H1 (cell line): ENCODE results near the gene TRIM32. TPM values are rescaled to one million over a fixed set of nuclear protein-coding genes. Genes with fewer than 3 reads are reported as not detected.

Experiments used
- CTCF ChIA-PET: fragments of 300-600 bp; sonication (Branson Sonifier 250); formaldehyde crosslinking; loops from one replicate; lab custom pipeline; 2021; ENCODE audit not compliant: partially characterized antibody; lab: Charles Lee
- POLR2A ChIA-PET: fragments of 300-600 bp; sonication (Branson Sonifier 250); formaldehyde crosslinking; loops from one replicate; lab custom pipeline; 2021; ENCODE audit warnings: inconsistent platforms; ENCODE audit not compliant: partially characterized antibody; lab: Charles Lee
- DNase-seq, 2 experiments: peaks; one replicate each; pipeline versions ENCODE4 v3.0.0 to v3.0.0-alpha.2; 2010 to 2022; ENCODE audit warnings: low spot score in 2 of 2, low read depth in 1 of 2, mixed read lengths in 1 of 2
- FAIRE-seq: peaks from 2 replicates; lab custom pipeline; 2011; peaks lifted over from hg19 to GRCh38; lab: Jason Lieb, UNC
- H2AFZ ChIP-seq: 2 replicates; pipeline ENCODE4 v1.8.1; 2012; ENCODE audit warnings: low read length, inconsistent platforms
- H2AK5ac ChIP-seq: 2 replicates; pipeline ENCODE4 v1.6.1; 2013; ENCODE audit warnings: low read depth, low read length
- H2BK120ac ChIP-seq: replicated peaks from 2 replicates; pipeline ENCODE3; 2013; ENCODE audit warnings: low read depth, low read length, inconsistent platforms
- H2BK12ac ChIP-seq: 2 replicates; pipeline ENCODE4 v1.6.1; 2013; ENCODE audit warnings: low read depth, low read length
- H2BK15ac ChIP-seq: 2 replicates; pipeline ENCODE4 v1.6.1; 2013; ENCODE audit warnings: low read length
- H2BK20ac ChIP-seq: 2 replicates; pipeline ENCODE4 v1.6.1; 2013; ENCODE audit warnings: low read length
- H2BK5ac ChIP-seq: 2 replicates; pipeline ENCODE4 v1.6.1; 2013; ENCODE audit warnings: low read depth, low read length
- H3K14ac ChIP-seq: 2 replicates; pipeline ENCODE4 v1.6.1; 2013; ENCODE audit warnings: inconsistent platforms; ENCODE audit not compliant: insufficient read length
- H3K18ac ChIP-seq: 2 replicates; pipeline ENCODE4 v1.6.1; 2013; ENCODE audit warnings: low read length; ENCODE audit errors: extremely low read depth
- H3K23ac ChIP-seq: 2 replicates; pipeline ENCODE4 v1.6.1; 2013; ENCODE audit warnings: inconsistent platforms; ENCODE audit not compliant: insufficient read length
- H3K23me2 ChIP-seq: 2 replicates; pipeline ENCODE4 v1.6.1; 2013; ENCODE audit warnings: low read depth, low read length
- H3K27ac ChIP-seq: 2 replicates; pipeline ENCODE4 v1.6.1; 2011; ENCODE audit warnings: low read depth, low read length, inconsistent platforms
- H3K27me3 ChIP-seq, 4 experiments: replicated peaks in 1 of 4; 1 replicate in 1 of 4; 2 replicates in 3 of 4; pipeline versions ENCODE4 v1.6.1 to v1.8.1; 2011 to 2013; ENCODE audit warnings: low read length in 3 of 4, mild to moderate bottlenecking in 3 of 4, inconsistent platforms in 2 of 4, mixed read lengths in 2 of 4, moderate library complexity in 1 of 4; ENCODE audit not compliant: control insufficient read depth in 3 of 4, insufficient read depth in 3 of 4; ENCODE audit errors: extremely low read depth in 1 of 4
- H3K36me3 ChIP-seq, 4 experiments: 2 replicates each; pipeline versions ENCODE4 v1.6.1 to v1.8.1; 2011 to 2013; ENCODE audit warnings: mild to moderate bottlenecking in 4 of 4, low read length in 3 of 4, moderate library complexity in 2 of 4, control low read depth in 1 of 4, inconsistent platforms in 1 of 4; ENCODE audit not compliant: insufficient read depth in 4 of 4, control insufficient read depth in 2 of 4
- H3K4ac ChIP-seq: replicated peaks from 2 replicates; pipeline ENCODE3; 2013; ENCODE audit warnings: low read length, low read depth, mixed read lengths, inconsistent platforms; ENCODE audit not compliant: insufficient read length
- H3K4me1 ChIP-seq, 4 experiments: replicated peaks in 1 of 4; 1 replicate in 1 of 4; 2 replicates in 3 of 4; pipeline versions ENCODE4 v1.6.1 to v1.8.1; 2011 to 2013; ENCODE audit warnings: low read length in 3 of 4, inconsistent platforms in 2 of 4, mixed read lengths in 1 of 4; ENCODE audit not compliant: insufficient read depth in 4 of 4, control insufficient read depth in 3 of 4
- H3K4me2 ChIP-seq, 2 experiments: 2 replicates each; pipeline versions ENCODE4 v1.6.1 to v1.8.1; 2011 to 2013; ENCODE audit warnings: low read depth in 2 of 2, low read length in 2 of 2, control low read depth in 1 of 2, inconsistent platforms in 1 of 2, mild to moderate bottlenecking in 1 of 2; ENCODE audit not compliant: insufficient read depth in 1 of 2
- H3K4me3 ChIP-seq, 4 experiments: fragments of 200-600, 300-600 bp in 1 of 4; sonication (generic), shearing (Covaris generic), sonication (Bioruptor Twin) in 1 of 4; 2 replicates each; pipeline versions ENCODE4 v1.5.1 to v1.8.1; 2011 to 2016; ENCODE audit warnings: low read length in 4 of 4, low read depth in 3 of 4, control low read depth in 2 of 4, inconsistent platforms in 2 of 4, mild to moderate bottlenecking in 2 of 4, mixed read lengths in 1 of 4, moderate library complexity in 1 of 4; ENCODE audit not compliant: insufficient read depth in 2 of 4; ENCODE audit errors: extremely low read depth in 1 of 4
- H3K56ac ChIP-seq: replicated peaks from 2 replicates; pipeline ENCODE3; 2013; ENCODE audit warnings: low read depth, mild to moderate bottlenecking, mixed read lengths, low read length, inconsistent platforms; ENCODE audit not compliant: insufficient read length
- H3K79me1 ChIP-seq: 2 replicates; pipeline ENCODE4 v1.6.1; 2013; ENCODE audit warnings: low read depth, low read length, control low read depth
- H3K79me2 ChIP-seq, 2 experiments: 2 replicates each; pipeline versions ENCODE4 v1.6.1 to v1.8.1; 2012 to 2013; ENCODE audit warnings: low read length in 2 of 2, mild to moderate bottlenecking in 2 of 2, inconsistent platforms in 1 of 2; ENCODE audit not compliant: insufficient read depth in 2 of 2, control insufficient read depth in 1 of 2
- H3K9ac ChIP-seq, 4 experiments: replicated peaks in 1 of 4; 1 replicate in 1 of 4; 2 replicates in 3 of 4; pipeline versions ENCODE4 v1.6.1 to v1.8.1; 2011 to 2013; ENCODE audit warnings: low read depth in 3 of 4, low read length in 3 of 4, control low read depth in 2 of 4, mild to moderate bottlenecking in 2 of 4, moderate library complexity in 2 of 4, inconsistent platforms in 1 of 4; ENCODE audit errors: extremely low read depth in 1 of 4
- H3K9me3 ChIP-seq, 2 experiments: 2 replicates each; pipeline versions ENCODE4 v1.6.1 to v1.8.1; 2012 to 2013; ENCODE audit warnings: mild to moderate bottlenecking in 2 of 2, moderate library complexity in 2 of 2, control low read depth in 1 of 2, inconsistent platforms in 1 of 2, low read depth in 1 of 2, low read length in 1 of 2, mixed read lengths in 1 of 2; ENCODE audit not compliant: insufficient read depth in 2 of 2
- H4K20me1 ChIP-seq, 2 experiments: replicated peaks in 1 of 2; 2 replicates each; pipeline versions ENCODE3 to v1.8.1; 2011 to 2013; ENCODE audit warnings: inconsistent platforms in 2 of 2, low read length in 2 of 2, mild to moderate bottlenecking in 1 of 2; ENCODE audit not compliant: insufficient read depth in 2 of 2, control insufficient read depth in 1 of 2
- H4K5ac ChIP-seq: 2 replicates; pipeline ENCODE4 v1.6.1; 2013; ENCODE audit warnings: low read length, low read depth, mixed read lengths, inconsistent platforms; ENCODE audit not compliant: insufficient read length
- H4K8ac ChIP-seq: 2 replicates; pipeline ENCODE4 v1.8.0; 2013; ENCODE audit warnings: mild to moderate bottlenecking, moderate library complexity, low read length, inconsistent platforms; ENCODE audit not compliant: insufficient read depth; ENCODE audit errors: extremely low read depth
- H4K91ac ChIP-seq: replicated peaks from 2 replicates; pipeline ENCODE3; 2013; ENCODE audit warnings: low read length, mixed read lengths, inconsistent platforms; ENCODE audit not compliant: insufficient read length
- EZH2 ChIP-seq: fragments of 200-600 bp; sonication (generic); IDR thresholded peaks from 2 replicates; pipeline ENCODE4 v1.7.1; 2012; ENCODE audit warnings: low read depth, mild to moderate bottlenecking, moderate library complexity, low read length, inconsistent platforms; ENCODE audit not compliant: severe bottlenecking
- KDM5A ChIP-seq: fragments of 200-600 bp; IDR thresholded peaks from 2 replicates; pipeline ENCODE4 v1.7.1; 2012; ENCODE audit warnings: mild to moderate bottlenecking, low read length, inconsistent platforms, mixed read lengths
- PHF8 ChIP-seq: fragments of 200-600 bp; sonication (generic); conservative IDR thresholded peaks from 2 replicates; pipeline ENCODE4 v1.7.1; 2012; ENCODE audit warnings: low read depth, mild to moderate bottlenecking, inconsistent platforms, low read length, moderate library complexity
- WGBS, 2 experiments: shearing (Covaris generic) in 1 of 2; methylation state at CpG; one replicate each; pipeline versions ENCODE4 v1.1.6 to v1.1.7; 2013 to 2015; ENCODE audit warnings: low lambda C conversion rate in 2 of 2, mixed read lengths in 2 of 2, inconsistent platforms in 1 of 2, low coverage in 1 of 2, missing lambda C conversion rate in 1 of 2; ENCODE audit not compliant: insufficient replicate concordance in 2 of 2, insufficient coverage in 1 of 2, insufficient read length in 1 of 2; ENCODE audit errors: extremely low coverage in 1 of 2, missing lambda C conversion rate in 1 of 2; 5-methylcytosine and 5-hydroxymethylcytosine counted together
- polyA plus RNA-seq, 7 experiments: library from polyadenylated mRNA; depleted of rRNA in 3 of 7; stranded (reverse) in 5 of 7; unstranded in 2 of 7; fragments of >200 nt in 5 of 7; fragments of 200-250 nt in 2 of 7; gene quantifications; 1 replicate in 5 of 7; 2 replicates in 1 of 7; 4 replicates in 1 of 7; pipeline versions ENCODE4 v1.2.1 to v1.2.3, GENCODE V29; 2011 to 2013; ENCODE audit warnings: missing spikeins in 2 of 7, mixed read lengths in 2 of 7
- total RNA-seq: library from RNA; stranded (reverse); fragmentation: NEBNext Ultra II Directional; extraction: Animal tissue kit (Norgen Biotek cat#: 25700); gene quantifications from 2 replicates; pipeline ENCODE4 v1.2.1, GENCODE V29; 2021
- TF ChIP-seq, protein P1 (sequence below): IDR thresholded peaks from 2 replicates; pipeline ENCODE4 v1.6.1; 2011; ENCODE audit warnings: low read length, improper control_type of control experiment

TRIM32 gene
- total and polyA plus RNA-seq, 2 of the 8 experiments (the other 6 are each of a cell fraction or from before 2014, with no cell fraction given), result 10.5 to 17.3 TPM

DNA sequence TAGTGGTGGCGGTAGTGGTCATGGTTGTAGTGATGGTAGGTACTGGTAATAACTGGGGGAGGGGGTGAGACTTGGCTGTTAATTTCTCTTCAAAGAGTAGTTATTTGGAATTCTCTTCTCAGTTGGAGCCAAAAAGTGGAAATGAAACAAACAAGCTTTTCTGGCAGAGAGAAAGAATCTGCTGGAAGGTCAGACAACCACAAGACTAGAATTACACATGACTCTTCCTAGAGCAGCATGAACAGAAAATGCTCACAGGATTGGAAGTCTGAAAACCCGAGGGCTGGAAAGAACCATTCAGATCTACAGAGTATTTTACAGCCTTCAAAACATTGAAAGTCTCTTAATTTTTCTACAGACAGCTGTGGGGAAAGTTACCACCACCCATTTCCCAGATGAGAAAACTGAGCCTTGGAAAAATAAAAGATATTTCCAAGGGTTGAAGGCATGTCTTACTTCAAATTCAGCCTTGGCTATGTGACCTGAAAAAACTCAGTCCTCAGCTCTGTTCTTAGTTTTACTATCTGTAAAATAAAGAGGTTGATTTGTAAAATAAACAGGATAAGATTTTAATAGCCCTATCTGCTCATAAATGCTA lies 42.9 kb upstream of the TRIM32 start:
- ChIA-PET POLR2A (no interaction called here), CTCF (interaction anchor here (1.4 to 3.3 kb wide), 4 partner anchors 10 to 54 kb away, joined by 3 to 30 read pairs (median 5); no protein-coding TSS in a partner anchor)
- Histone ChIP-seq H3K23ac (no peak overlapping the region), H3K79me1 (no peaks in the 10 kb centered on the region), H2BK20ac (no peak overlapping the region), H4K91ac (no peak overlapping the region), H3K4me3 (no peak overlapping the region), H2BK5ac (no peak overlapping the region), H3K4me1 (no peaks in the 10 kb centered on the region), H4K5ac (no peak overlapping the region), H3K18ac (no peak overlapping the region), H4K20me1 (no peaks in the 10 kb centered on the region), H3K27me3 (no peaks in the 10 kb centered on the region), H3K27ac (no peak overlapping the region), H2BK12ac (no peak overlapping the region), H3K36me3 (no peaks in the 10 kb centered on the region), H3K9ac (no peak overlapping the region), H2BK15ac (no peak overlapping the region), H3K4me2 (no peak overlapping the region), H2AK5ac (no peak overlapping the region), H3K14ac (no peak overlapping the region), H3K23me2 (no peaks in the 10 kb centered on the region), H2AFZ (no peak overlapping the region), H4K8ac (no peak overlapping the region), H3K9me3 (no peaks in the 10 kb centered on the region), H2BK120ac (no peak overlapping the region), H3K4ac (no peak overlapping the region), H3K56ac (no peak overlapping the region), H3K79me2 (no peaks in the 10 kb centered on the region)
- DNase-seq (no peak), FAIRE-seq (no peak)
- 97% methylated on average over 2 of the region's 2 CpGs; no CpG with 5 or more reads in 1 of the 2 experiments for WGBS, 2 experiments
- no peak for TF ChIP-seq KDM5A
- TF ChIP-seq EZH2, result no peak
- TF ChIP-seq, protein P1, sequence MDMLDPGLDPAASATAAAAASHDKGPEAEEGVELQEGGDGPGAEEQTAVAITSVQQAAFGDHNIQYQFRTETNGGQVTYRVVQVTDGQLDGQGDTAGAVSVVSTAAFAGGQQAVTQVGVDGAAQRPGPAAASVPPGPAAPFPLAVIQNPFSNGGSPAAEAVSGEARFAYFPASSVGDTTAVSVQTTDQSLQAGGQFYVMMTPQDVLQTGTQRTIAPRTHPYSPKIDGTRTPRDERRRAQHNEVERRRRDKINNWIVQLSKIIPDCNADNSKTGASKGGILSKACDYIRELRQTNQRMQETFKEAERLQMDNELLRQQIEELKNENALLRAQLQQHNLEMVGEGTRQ, result no peak
- TF ChIP-seq PHF8, result no peak
